Panc1 (cell line): Measurements from ENCODE around the gene ACTR3C. TPM values are rescaled to one million over a fixed set of nuclear protein-coding genes. Genes with fewer than 3 reads are reported as not detected.

ENCODE experiments used
- ATAC-seq: fragments of 200-7000 bp; cut with Tn5 transposase; 2 replicates; pipeline ENCODE4 v1.9.1; 2020; ENCODE audit warnings: mild to moderate bottlenecking, moderate library complexity
- BruUV-seq: library from RNA; stranded (reverse); fragments of 400-500 nt; replicated peaks from 2 replicates; lab custom pipeline; 2021; lab: Mats Ljungman, UMichigan
- CTCF ChIA-PET: fragments of 300-600 bp; sonication (Branson Sonifier 250); formaldehyde crosslinking; loops from one replicate; lab custom pipeline; 2022; ENCODE audit warnings: antibody characterized with exemption; lab: Charles Lee
- POLR2A ChIA-PET: fragments of 300-600 bp; sonication (Branson Sonifier 250); formaldehyde crosslinking; loops from one replicate; lab custom pipeline; 2022; ENCODE audit warnings: antibody characterized with exemption; lab: Charles Lee
- DNase-seq: peaks from one replicate; pipeline ENCODE4 v3.0.0-alpha.2; 2010; ENCODE audit warnings: low read depth, low spot score
- H3K27ac ChIP-seq: 2 replicates; pipeline ENCODE4 v1.5.1; 2011; ENCODE audit warnings: mild to moderate bottlenecking, low read length, inconsistent platforms
- H3K27me3 ChIP-seq: fragments of 200-500 bp; sonication (Bioruptor generic); 2 replicates; pipeline ENCODE4 v1.6.0; 2014; ENCODE audit warnings: low read length, inconsistent platforms; ENCODE audit not compliant: control insufficient read depth, insufficient read depth
- H3K36me3 ChIP-seq: fragments of 200-500 bp; sonication (Bioruptor generic); 2 replicates; pipeline ENCODE4 v1.5.1; 2014; ENCODE audit warnings: inconsistent platforms, mild to moderate bottlenecking, low read length, moderate library complexity; ENCODE audit not compliant: control insufficient read depth, insufficient read depth
- H3K4me1 ChIP-seq: 2 replicates; pipeline ENCODE4 v1.5.1; 2011; ENCODE audit warnings: inconsistent platforms, mild to moderate bottlenecking, low read length, moderate library complexity; ENCODE audit not compliant: control insufficient read depth, insufficient read depth
- H3K4me3 ChIP-seq, 2 experiments: 2 replicates each; pipeline ENCODE4 v1.5.1; 2011 to 2012; ENCODE audit warnings: low read depth in 2 of 2, low read length in 2 of 2, mild to moderate bottlenecking in 2 of 2, inconsistent platforms in 1 of 2, moderate library complexity in 1 of 2
- H3K9me3 ChIP-seq: fragments of 200-500 bp; sonication (Bioruptor generic); 2 replicates; pipeline ENCODE4 v1.5.1; 2014; ENCODE audit warnings: low read depth, mild to moderate bottlenecking, inconsistent platforms, low read length, moderate library complexity; ENCODE audit not compliant: control insufficient read depth, insufficient read depth
- CTCF ChIP-seq: fragments of 450-650 bp; IDR thresholded peaks from 2 replicates; pipeline ENCODE4 v1.5.1; 2017; ENCODE audit warnings: mild to moderate bottlenecking
- POLR2AphosphoS5 ChIP-seq: IDR thresholded peaks from 2 replicates; pipeline ENCODE4 v1.6.1; 2012; ENCODE audit warnings: mild to moderate bottlenecking, low read depth, low read length, moderate library complexity
- SIN3A ChIP-seq: IDR thresholded peaks from 2 replicates; pipeline ENCODE4 v1.6.1; 2012; ENCODE audit warnings: low read depth, mild to moderate bottlenecking, low read length, moderate library complexity, borderline replicate concordance; ENCODE audit not compliant: insufficient read depth
- TCF7L2 ChIP-seq: IDR thresholded peaks from 2 replicates; pipeline ENCODE4 v1.6.1; 2011; ENCODE audit warnings: mild to moderate bottlenecking, low read depth, low read length, inconsistent platforms
- in situ Hi-C: cut with HindIII; loops from 2 replicates; pipeline ENCODE4 v1.10.0; 2016; ENCODE audit warnings: low sequenced_read_pairs, low pct_unique_long_range_greater_than_20kb
- intact Hi-C: fragments of 100-400 bp; cut with micrococcal nuclease; formaldehyde crosslinking; loops from one replicate; pipeline ENCODE4 v1.10.0; 2022; ENCODE audit not compliant: unreplicated experiment
- total RNA-seq: library from RNA; stranded (reverse); gene quantifications from one replicate; pipeline ENCODE4 v1.2.1, GENCODE V29; 2021; ENCODE audit not compliant: unreplicated experiment
- TF ChIP-seq, protein P1 (sequence below), 2 experiments: IDR thresholded peaks; 2 replicates each; pipeline ENCODE4 v1.6.1; 2011 to 2012; ENCODE audit warnings: low read depth in 2 of 2, control low read depth in 1 of 2, low read length in 1 of 2, mild to moderate bottlenecking in 1 of 2, moderate library complexity in 1 of 2; ENCODE audit not compliant: insufficient read depth in 1 of 2

The ACTR3C gene
- total RNA-seq, 1 experiment from 2014 or later, result 6.5 TPM

- H3K4me3 ChIP-seq, result peak overlapping the region; percentile 57 to 80
- H3K27ac ChIP-seq, result peak overlapping the region; percentile 92
- no peak for DNase-seq
- ATAC-seq, result no peak
- no TSS peak for BruUV-seq
- POLR2A ChIA-PET, result no interaction called here
- no peaks in the 10 kb centered on the region for H3K9me3 ChIP-seq
- in situ Hi-C loops, result no loop called here
- no peaks in the 10 kb centered on the region for H3K27me3 ChIP-seq
- peaks cover 26% of the 10 kb centered on the region for H3K4me1 ChIP-seq
- intact Hi-C loops, result no loop called here
- CTCF ChIA-PET, result no interaction called here
- no peak for TF ChIP-seq TCF7L2
- TF ChIP-seq, protein P1, sequence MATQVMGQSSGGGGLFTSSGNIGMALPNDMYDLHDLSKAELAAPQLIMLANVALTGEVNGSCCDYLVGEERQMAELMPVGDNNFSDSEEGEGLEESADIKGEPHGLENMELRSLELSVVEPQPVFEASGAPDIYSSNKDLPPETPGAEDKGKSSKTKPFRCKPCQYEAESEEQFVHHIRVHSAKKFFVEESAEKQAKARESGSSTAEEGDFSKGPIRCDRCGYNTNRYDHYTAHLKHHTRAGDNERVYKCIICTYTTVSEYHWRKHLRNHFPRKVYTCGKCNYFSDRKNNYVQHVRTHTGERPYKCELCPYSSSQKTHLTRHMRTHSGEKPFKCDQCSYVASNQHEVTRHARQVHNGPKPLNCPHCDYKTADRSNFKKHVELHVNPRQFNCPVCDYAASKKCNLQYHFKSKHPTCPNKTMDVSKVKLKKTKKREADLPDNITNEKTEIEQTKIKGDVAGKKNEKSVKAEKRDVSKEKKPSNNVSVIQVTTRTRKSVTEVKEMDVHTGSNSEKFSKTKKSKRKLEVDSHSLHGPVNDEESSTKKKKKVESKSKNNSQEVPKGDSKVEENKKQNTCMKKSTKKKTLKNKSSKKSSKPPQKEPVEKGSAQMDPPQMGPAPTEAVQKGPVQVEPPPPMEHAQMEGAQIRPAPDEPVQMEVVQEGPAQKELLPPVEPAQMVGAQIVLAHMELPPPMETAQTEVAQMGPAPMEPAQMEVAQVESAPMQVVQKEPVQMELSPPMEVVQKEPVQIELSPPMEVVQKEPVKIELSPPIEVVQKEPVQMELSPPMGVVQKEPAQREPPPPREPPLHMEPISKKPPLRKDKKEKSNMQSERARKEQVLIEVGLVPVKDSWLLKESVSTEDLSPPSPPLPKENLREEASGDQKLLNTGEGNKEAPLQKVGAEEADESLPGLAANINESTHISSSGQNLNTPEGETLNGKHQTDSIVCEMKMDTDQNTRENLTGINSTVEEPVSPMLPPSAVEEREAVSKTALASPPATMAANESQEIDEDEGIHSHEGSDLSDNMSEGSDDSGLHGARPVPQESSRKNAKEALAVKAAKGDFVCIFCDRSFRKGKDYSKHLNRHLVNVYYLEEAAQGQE (IDR thresholded peaks at IDR 0.05; ENCODE audit: insufficient read depth in 1 of 2, low read depth in 2 of 2, low read length in 1 of 2), result no peak
- no peak for TF ChIP-seq SIN3A
- no peaks in the 10 kb centered on the region for H3K36me3 ChIP-seq
Measured at GRCh38 chr7:150322114-150322832, 1.1 kb downstream of the ACTR3C start.

DNA sequence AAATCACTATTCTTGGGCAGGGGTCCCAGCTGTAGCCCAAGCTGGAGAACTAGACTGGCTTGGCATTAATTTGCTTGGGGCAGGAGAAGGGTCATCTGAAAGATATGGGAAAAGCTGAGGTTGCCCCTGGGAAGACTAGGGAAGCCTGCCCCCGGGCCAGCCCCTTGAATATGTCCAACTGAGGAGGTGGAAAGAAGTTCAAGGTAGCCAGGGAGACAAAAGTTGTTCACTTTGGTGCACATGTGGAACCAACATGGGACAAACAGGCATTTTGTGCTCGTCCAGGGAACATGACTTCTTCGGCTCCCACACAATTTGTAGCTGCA, 1.6 kb downstream of the ACTR3C start:
- ATAC-seq (no peak), DNase-seq (no peak)
- POLR2A ChIA-PET, result no interaction called here
- CTCF ChIA-PET, result no interaction called here
- no peaks in the 10 kb centered on the region for H3K27me3 ChIP-seq
- BruUV-seq, result no TSS peak
- H3K4me1 ChIP-seq, result peaks cover 26% of the 10 kb centered on the region
- H3K27ac ChIP-seq, result peak overlapping the region; percentile 50; the same call in 1 of the 2 replicates
- no peaks in the 10 kb centered on the region for H3K36me3 ChIP-seq
- TF ChIP-seq POLR2AphosphoS5 (no peak), CTCF (no peak), SIN3A (no peak), TCF7L2 (no peak)
- TF ChIP-seq, protein P1 (IDR thresholded peaks at IDR 0.05; ENCODE audit: insufficient read depth in 1 of 2, low read depth in 2 of 2, low read length in 1 of 2), result no peak
- no peak overlapping the region for H3K4me3 ChIP-seq
- in situ Hi-C loops (no loop called here), intact Hi-C loops (no loop called here)
- H3K9me3 ChIP-seq, result no peaks in the 10 kb centered on the region
